H1 (cell line): ENCODE results near the gene C19orf12.

Experiments used
- BACH1 ChIP-seq: IDR thresholded peaks from 2 replicates; pipeline ENCODE4 v1.6.1; 2012; ENCODE audit warnings: low read length, improper control_type of control experiment
- EP300 ChIP-seq, 2 experiments: IDR thresholded peaks; 1 replicate in 1 of 2; 2 replicates in 1 of 2; pipeline ENCODE4 v1.6.1; 2011 to 2012; ENCODE audit warnings: low read depth in 2 of 2, low read length in 2 of 2, mild to moderate bottlenecking in 2 of 2, borderline replicate concordance in 1 of 2, inconsistent platforms in 1 of 2, moderate library complexity in 1 of 2
- JUN ChIP-seq: IDR thresholded peaks from 2 replicates; pipeline ENCODE4 v1.6.1; 2011; ENCODE audit warnings: low read depth, mild to moderate bottlenecking, improper control_type of control experiment, low read length
- POLR2A ChIP-seq, 2 experiments: IDR thresholded peaks; 1 replicate in 1 of 2; 2 replicates in 1 of 2; pipeline ENCODE4 v1.6.1; 2011; ENCODE audit warnings: low read depth in 2 of 2, low read length in 2 of 2, mild to moderate bottlenecking in 2 of 2; ENCODE audit errors: control extremely low read depth in 1 of 2
- POLR2AphosphoS5 ChIP-seq: IDR thresholded peaks from 2 replicates; pipeline ENCODE4 v1.6.1; 2011; ENCODE audit warnings: low read depth, low read length
- RNF2 ChIP-seq: fragments of 200-900, 300-1000 bp; sonication (generic); IDR thresholded peaks from 2 replicates; pipeline ENCODE4 v1.7.1; 2016; ENCODE audit warnings: borderline replicate concordance, low read depth, mild to moderate bottlenecking, antibody characterized with exemption, low read length; ENCODE audit not compliant: poor library complexity, severe bottlenecking; ENCODE audit errors: missing control alignments
- RXRA ChIP-seq: IDR thresholded peaks from 2 replicates; pipeline ENCODE4 v1.6.1; 2011; ENCODE audit warnings: low read depth, mild to moderate bottlenecking, low read length, moderate library complexity; ENCODE audit not compliant: insufficient read depth
- SP1 ChIP-seq: IDR thresholded peaks from 2 replicates; pipeline ENCODE4 v1.6.1; 2011; ENCODE audit warnings: low read depth, low read length
- TAF1 ChIP-seq: IDR thresholded peaks from 2 replicates; pipeline ENCODE4 v1.6.1; 2011; ENCODE audit warnings: mild to moderate bottlenecking, low read depth, low read length
- TF ChIP-seq, protein P1 (sequence below), 3 experiments: IDR thresholded peaks; 1 replicate in 2 of 3; 2 replicates in 1 of 3; pipeline versions ENCODE4 v1.5.1 to v1.6.1; 2011; ENCODE audit warnings: low read length in 3 of 3, mild to moderate bottlenecking in 3 of 3, inconsistent platforms in 2 of 3, low read depth in 1 of 3, moderate library complexity in 1 of 3; ENCODE audit not compliant: insufficient read depth in 1 of 3; ENCODE audit errors: control extremely low read depth in 1 of 3
- TF ChIP-seq, protein P2 (sequence below): IDR thresholded peaks from 2 replicates; pipeline ENCODE4 v1.6.1; 2012; ENCODE audit warnings: inconsistent platforms
- TF ChIP-seq, protein P3 (sequence below): IDR thresholded peaks from 2 replicates; pipeline ENCODE4 v1.6.1; 2012; ENCODE audit warnings: low read length, inconsistent platforms

DNA sequence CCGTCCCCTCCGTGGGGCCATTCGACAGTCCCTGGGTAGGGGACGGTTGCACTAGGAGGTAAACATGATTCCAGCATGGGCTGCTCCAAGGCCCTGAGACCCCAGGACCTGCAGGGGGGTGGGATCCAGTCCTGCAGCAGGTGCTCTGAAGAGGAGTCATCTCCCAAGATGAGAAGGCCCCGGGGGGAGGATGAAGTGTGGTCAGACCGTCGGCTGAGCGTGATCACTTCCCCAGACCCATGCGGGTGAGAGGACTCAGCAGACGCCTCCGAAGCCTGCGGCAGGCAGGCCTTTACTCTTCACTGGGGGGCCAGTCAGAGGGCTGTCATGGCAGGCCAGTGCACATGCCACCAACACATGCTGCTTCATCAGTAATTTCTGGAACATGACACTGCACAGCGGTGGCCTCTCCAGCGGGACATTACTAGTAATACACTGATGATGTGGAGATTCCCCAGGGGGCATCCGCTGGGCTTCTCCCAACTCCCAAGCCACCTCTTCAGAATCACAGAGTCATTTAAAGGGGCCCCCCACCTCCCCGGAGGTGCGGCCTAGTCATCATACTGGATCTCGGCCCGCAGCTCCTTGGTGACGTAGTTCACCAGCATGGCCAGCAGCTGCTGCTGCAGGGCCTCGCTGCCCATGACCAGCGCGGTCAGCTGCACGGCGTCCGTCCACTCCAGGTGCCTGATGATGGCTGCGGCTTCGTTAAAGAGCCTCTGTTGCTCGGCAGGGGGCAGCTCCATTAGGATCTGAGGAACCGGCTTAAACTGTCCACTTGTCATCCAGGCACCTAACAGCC lies 12.7 kb downstream of the C19orf12 start:
- TF ChIP-seq, protein P1, sequence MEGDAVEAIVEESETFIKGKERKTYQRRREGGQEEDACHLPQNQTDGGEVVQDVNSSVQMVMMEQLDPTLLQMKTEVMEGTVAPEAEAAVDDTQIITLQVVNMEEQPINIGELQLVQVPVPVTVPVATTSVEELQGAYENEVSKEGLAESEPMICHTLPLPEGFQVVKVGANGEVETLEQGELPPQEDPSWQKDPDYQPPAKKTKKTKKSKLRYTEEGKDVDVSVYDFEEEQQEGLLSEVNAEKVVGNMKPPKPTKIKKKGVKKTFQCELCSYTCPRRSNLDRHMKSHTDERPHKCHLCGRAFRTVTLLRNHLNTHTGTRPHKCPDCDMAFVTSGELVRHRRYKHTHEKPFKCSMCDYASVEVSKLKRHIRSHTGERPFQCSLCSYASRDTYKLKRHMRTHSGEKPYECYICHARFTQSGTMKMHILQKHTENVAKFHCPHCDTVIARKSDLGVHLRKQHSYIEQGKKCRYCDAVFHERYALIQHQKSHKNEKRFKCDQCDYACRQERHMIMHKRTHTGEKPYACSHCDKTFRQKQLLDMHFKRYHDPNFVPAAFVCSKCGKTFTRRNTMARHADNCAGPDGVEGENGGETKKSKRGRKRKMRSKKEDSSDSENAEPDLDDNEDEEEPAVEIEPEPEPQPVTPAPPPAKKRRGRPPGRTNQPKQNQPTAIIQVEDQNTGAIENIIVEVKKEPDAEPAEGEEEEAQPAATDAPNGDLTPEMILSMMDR (IDR thresholded peaks at IDR 0.05; ENCODE audit: control extremely low read depth in 1 of 3, insufficient read depth in 1 of 3, low read depth in 1 of 3, low read length in 3 of 3) = no peak
- no peak for TF ChIP-seq JUN
- TF ChIP-seq POLR2A (IDR thresholded peaks at IDR 0.05; ENCODE audit: control extremely low read depth in 1 of 2, low read depth in 2 of 2, low read length in 2 of 2) = no peak
- no peak for TF ChIP-seq RNF2
- no peak for TF ChIP-seq POLR2AphosphoS5
- TF ChIP-seq RXRA = no peak
- no peak for TF ChIP-seq BACH1
- TF ChIP-seq, protein P2, sequence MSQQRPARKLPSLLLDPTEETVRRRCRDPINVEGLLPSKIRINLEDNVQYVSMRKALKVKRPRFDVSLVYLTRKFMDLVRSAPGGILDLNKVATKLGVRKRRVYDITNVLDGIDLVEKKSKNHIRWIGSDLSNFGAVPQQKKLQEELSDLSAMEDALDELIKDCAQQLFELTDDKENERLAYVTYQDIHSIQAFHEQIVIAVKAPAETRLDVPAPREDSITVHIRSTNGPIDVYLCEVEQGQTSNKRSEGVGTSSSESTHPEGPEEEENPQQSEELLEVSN = no peak
- no peak for TF ChIP-seq SP1
- TF ChIP-seq EP300 (IDR thresholded peaks at IDR 0.05; ENCODE audit: borderline replicate concordance in 1 of 2, low read depth in 2 of 2, low read length in 2 of 2) = no peak
- TF ChIP-seq TAF1 = no peak
- TF ChIP-seq, protein P3, sequence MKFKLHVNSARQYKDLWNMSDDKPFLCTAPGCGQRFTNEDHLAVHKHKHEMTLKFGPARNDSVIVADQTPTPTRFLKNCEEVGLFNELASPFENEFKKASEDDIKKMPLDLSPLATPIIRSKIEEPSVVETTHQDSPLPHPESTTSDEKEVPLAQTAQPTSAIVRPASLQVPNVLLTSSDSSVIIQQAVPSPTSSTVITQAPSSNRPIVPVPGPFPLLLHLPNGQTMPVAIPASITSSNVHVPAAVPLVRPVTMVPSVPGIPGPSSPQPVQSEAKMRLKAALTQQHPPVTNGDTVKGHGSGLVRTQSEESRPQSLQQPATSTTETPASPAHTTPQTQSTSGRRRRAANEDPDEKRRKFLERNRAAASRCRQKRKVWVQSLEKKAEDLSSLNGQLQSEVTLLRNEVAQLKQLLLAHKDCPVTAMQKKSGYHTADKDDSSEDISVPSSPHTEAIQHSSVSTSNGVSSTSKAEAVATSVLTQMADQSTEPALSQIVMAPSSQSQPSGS = no peak
